Astrocyte of the hippocampus (primary cell): ENCODE data around the gene MFSD2A.
"Not testable (repeated sequence)": the region's sequence is repeated elsewhere in the genome, so short reads cannot be mapped to it uniquely, and the experiment has no call there.

ENCODE experiments used
- DNase-seq: peaks from one replicate; pipeline ENCODE4 v3.0.0; 2011; ENCODE audit warnings: low read depth, low spot score

Gene MFSD2A

GRCh38 chr1:39940980-39941871 is 13.7 kb upstream of the MFSD2A start:
- no peak for DNase-seq

GRCh38 chr1:39943471-39944290 is 11.3 kb upstream of the MFSD2A start:
- no peak for DNase-seq

- DNase-seq = no peak
Observed at GRCh38 chr1:39944410-39945112, 10.4 kb upstream of the MFSD2A start.

GRCh38 chr1:39946216-39946615 is 8.7 kb upstream of the MFSD2A start:
- no peak for DNase-seq

- DNase-seq = no peak
Observed at GRCh38 chr1:39947260-39947659, 7.7 kb upstream of the MFSD2A start.

GRCh38 chr1:39949891-39950290 is 5.1 kb upstream of the MFSD2A start:
- DNase-seq = no peak

GRCh38 chr1:39951926-39952325 is 3.0 kb upstream of the MFSD2A start:
- no peak for DNase-seq

- DNase-seq = peak; percentile 71
Observed at GRCh38 chr1:39952359-39953110, 2.4 kb upstream of the MFSD2A start.

GRCh38 chr1:39954324-39954869 is 548 bp upstream of the MFSD2A start:
- no peak for DNase-seq

- peak; percentile 65 for DNase-seq
Observed at GRCh38 chr1:39955547-39956539, 898 bp downstream of the MFSD2A start.

GRCh38 chr1:39957299-39958015 is 2.5 kb downstream of the MFSD2A start:
- DNase-seq = peak; percentile 38

GRCh38 chr1:39958403-39959200 is 3.7 kb downstream of the MFSD2A start:
- no peak for DNase-seq

- no peak for DNase-seq
Observed at GRCh38 chr1:39959651-39960333, 4.8 kb downstream of the MFSD2A start.

GRCh38 chr1:39960431-39960958 is 5.5 kb downstream of the MFSD2A start:
- DNase-seq = peak; percentile 48

GRCh38 chr1:39962450-39962825 is 7.5 kb downstream of the MFSD2A start:
- no peak for DNase-seq

- not testable (repeated sequence) for DNase-seq
Observed at GRCh38 chr1:39962964-39963363, 8.0 kb downstream of the MFSD2A start.

- DNase-seq = no peak
Observed at GRCh38 chr1:39964552-39964951, 9.6 kb downstream of the MFSD2A start.
